Epithelial cell of umbilical artery (primary cell): Measurements from ENCODE around the gene MAD1L1. TPM values are rescaled to one million over a fixed set of nuclear protein-coding genes. Genes with fewer than 3 reads are reported as not detected.

Source experiments
- total RNA-seq: library from RNA; depleted of rRNA; stranded (reverse); fragments of >200 nt; gene quantifications from 2 replicates; pipeline ENCODE4 v1.2.3, GENCODE V29; 2014

Gene MAD1L1
- 41.8 and 54.9 TPM in 2 replicates for total RNA-seq

DNA sequence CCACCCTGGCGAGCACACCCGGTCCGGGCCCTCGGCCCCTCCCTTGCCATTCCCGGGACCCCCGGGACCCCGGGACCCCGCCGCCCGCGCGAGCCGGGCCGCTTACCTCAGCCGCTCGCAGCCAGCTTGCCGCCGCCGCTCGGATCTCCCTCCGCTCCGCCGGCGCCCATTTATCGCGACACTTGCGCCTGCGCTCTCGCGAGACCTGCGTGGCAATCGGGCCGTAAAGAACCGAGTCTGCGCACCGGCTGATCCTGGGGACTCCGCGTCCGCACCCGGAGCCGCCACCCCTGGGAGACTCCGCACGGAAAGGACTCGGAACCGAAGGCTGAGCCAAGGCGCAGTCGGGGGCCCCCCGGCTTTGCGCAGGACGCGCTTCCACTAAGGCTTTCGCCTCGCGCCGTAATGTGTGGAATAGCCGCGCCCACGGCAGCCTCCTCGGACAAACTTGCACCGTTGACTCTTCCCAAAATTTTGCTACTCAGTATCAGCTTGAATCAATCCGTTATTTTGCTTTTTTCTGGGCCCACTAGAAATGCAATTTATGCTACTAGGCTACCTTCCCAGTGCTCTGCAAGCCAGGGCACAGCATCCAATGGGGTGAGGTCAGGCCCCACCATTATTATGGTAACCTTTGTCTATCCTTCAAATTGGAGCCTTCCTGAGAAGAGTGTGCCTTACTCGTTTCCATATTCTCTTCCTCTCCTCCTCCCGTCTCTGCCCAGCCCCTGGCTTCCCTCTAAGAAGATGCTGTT lies at the start of gene MAD1L1:
TSS of gene MAD1L1 (minus strand) at position 180 of the 755 bp plus-strand sequence. CDS start 2,812 bp downstream, outside the sequence.

DNA sequence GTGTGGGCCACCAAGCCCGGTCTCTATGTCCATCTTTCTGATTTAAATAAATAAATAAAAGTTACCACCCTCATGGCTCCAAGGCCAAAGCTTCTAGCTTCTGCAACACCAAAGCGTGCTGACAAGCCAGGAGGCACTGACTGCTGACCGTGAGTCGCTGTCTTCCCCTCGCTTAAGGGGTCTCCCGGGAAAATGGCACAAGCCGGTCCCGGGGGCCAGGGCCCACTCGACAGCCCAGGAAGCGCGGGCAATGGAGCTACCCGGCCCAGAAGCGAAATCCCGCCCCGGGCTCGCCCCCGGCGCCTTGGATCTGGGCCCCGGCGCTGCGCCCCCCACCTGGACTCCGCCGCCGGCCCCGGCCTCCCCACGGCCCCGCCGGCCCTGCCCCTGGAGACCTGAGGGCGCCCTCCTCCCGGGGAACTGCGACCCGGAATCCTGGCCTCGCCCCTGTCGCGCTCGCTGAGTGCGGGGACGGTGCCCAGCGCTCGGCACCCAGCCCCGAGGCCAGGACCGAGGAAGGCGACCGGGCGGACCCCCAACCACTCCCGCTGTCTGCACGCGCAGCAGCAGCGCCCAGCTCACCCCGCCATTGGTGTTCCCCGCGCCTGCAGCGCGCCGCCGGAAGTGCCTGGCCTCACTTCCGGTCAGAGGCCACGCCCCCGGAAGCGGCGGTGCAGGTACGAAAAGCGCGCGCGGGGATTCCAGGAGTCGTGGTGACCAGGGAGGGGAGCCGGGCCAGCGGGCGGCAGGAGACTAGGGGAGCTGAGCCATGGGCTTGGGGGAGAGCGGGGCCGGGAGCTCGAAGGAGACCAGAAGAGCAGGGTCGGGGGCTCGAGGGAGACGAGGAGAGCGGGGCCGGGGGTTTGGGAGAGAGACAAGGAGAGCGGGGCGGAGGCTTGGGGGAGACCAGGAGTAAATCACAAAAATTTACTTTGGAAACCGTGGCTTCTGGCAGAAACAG lies 9.1 kb upstream of the MAD1L1 start, which contains the start of the genes MRM2 and NUDT1:
TSS of gene MRM2 (minus strand) at position 626 of the 961 bp plus-strand sequence. CDS start at position 590, 36 bp downstream.
TSS of gene NUDT1 (plus strand) at position 647 of the 961 bp plus-strand sequence. CDS start 2,349 bp downstream, outside the sequence.

Other genes with a start within 250 kb of the MAD1L1 start
- 17.0 and 17.5 TPM in 2 replicates for gene MRM2, start 9.3 kb upstream of the MAD1L1 start, total RNA-seq
- gene NUDT1, start 9.3 kb upstream of the MAD1L1 start, total RNA-seq = 20.1 and 28.1 TPM in 2 replicates
- gene SNX8, start 81.5 kb upstream of the MAD1L1 start, total RNA-seq = 6.8 and 8.5 TPM in 2 replicates
- 235 and 272 TPM in 2 replicates for gene EIF3B, start 121.9 kb upstream of the MAD1L1 start, total RNA-seq
- 1.3 and 10.3 TPM in 2 replicates for gene CHST12, start 170.7 kb upstream of the MAD1L1 start, total RNA-seq
- not detected in 2 replicates for gene GRIFIN, start 243.5 kb upstream of the MAD1L1 start, total RNA-seq